ENCODE measurements around the gene RBBP5.

RBBP5 gene

GRCh38 chr1:205058853-205059252 lies 62.9 kb downstream of the RBBP5 start:
- DNase-seq (ENCODE audit: extremely low read depth in 1 of 2, low read depth in 1 of 2) = no peak

GRCh38 chr1:205057808-205058575 lies 63.8 kb downstream of the RBBP5 start:
- DNase-seq (ENCODE audit: extremely low read depth in 1 of 2, low read depth in 1 of 2) = no peak

GRCh38 chr1:205056956-205057568 lies 64.7 kb downstream of the RBBP5 start:
- no peak for DNase-seq (ENCODE audit: extremely low read depth in 1 of 2, low read depth in 1 of 2)

- DNase-seq (ENCODE audit: extremely low read depth in 1 of 2, low read depth in 1 of 2) = no peak
Observed at GRCh38 chr1:205056188-205056611, 65.6 kb downstream of the RBBP5 start.

- no peak for DNase-seq (ENCODE audit: extremely low read depth in 1 of 2, low read depth in 1 of 2)
Observed at GRCh38 chr1:205054013-205054412, 67.8 kb downstream of the RBBP5 start.

GRCh38 chr1:205053296-205053695 lies 68.5 kb downstream of the RBBP5 start:
- no peak for DNase-seq (ENCODE audit: extremely low read depth in 1 of 2, low read depth in 1 of 2)

- no peak for DNase-seq (ENCODE audit: extremely low read depth in 1 of 2, low read depth in 1 of 2)
Observed at GRCh38 chr1:205052690-205053089, 69.1 kb downstream of the RBBP5 start.

GRCh38 chr1:205049479-205049878 lies 72.3 kb downstream of the RBBP5 start:
- no peak for DNase-seq (ENCODE audit: extremely low read depth in 1 of 2, low read depth in 1 of 2)

GRCh38 chr1:205048382-205048781 lies 73.4 kb downstream of the RBBP5 start:
- DNase-seq (ENCODE audit: extremely low read depth in 1 of 2, low read depth in 1 of 2) = no peak

GRCh38 chr1:205047764-205048231 lies 74.0 kb downstream of the RBBP5 start:
- DNase-seq (ENCODE audit: extremely low read depth in 1 of 2, low read depth in 1 of 2) = no peak

- DNase-seq (ENCODE audit: extremely low read depth in 1 of 2, low read depth in 1 of 2) = no peak
Observed at GRCh38 chr1:205046870-205047269, 74.9 kb downstream of the RBBP5 start.

GRCh38 chr1:205045146-205045545 lies 76.6 kb downstream of the RBBP5 start:
- no peak for DNase-seq (ENCODE audit: extremely low read depth in 1 of 2, low read depth in 1 of 2)

- DNase-seq (ENCODE audit: extremely low read depth in 1 of 2, low read depth in 1 of 2) = no peak
Observed at GRCh38 chr1:205044741-205045140, 77.0 kb downstream of the RBBP5 start.

- DNase-seq (ENCODE audit: extremely low read depth in 1 of 2, low read depth in 1 of 2) = no peak
Observed at GRCh38 chr1:205043866-205044265, 77.9 kb downstream of the RBBP5 start.

GRCh38 chr1:205042911-205043806 lies 78.6 kb downstream of the RBBP5 start, which contains the start of gene CNTN2:
TSS of gene CNTN2 (plus strand) at chr1:205043212. CDS start at chr1:205053186, 9,974 bp downstream.
- DNase-seq (ENCODE audit: extremely low read depth in 1 of 2, low read depth in 1 of 2) = no peak

GRCh38 chr1:205041998-205042910 lies 79.5 kb downstream of the RBBP5 start:
- no peak for DNase-seq (ENCODE audit: extremely low read depth in 1 of 2, low read depth in 1 of 2)

- no peak for DNase-seq (ENCODE audit: extremely low read depth in 1 of 2, low read depth in 1 of 2)
Observed at GRCh38 chr1:205041001-205041715, 80.6 kb downstream of the RBBP5 start.

GRCh38 chr1:205038132-205038786 lies 83.5 kb downstream of the RBBP5 start:
- no peak for DNase-seq (ENCODE audit: extremely low read depth in 1 of 2, low read depth in 1 of 2)

GRCh38 chr1:205037539-205037938 lies 84.2 kb downstream of the RBBP5 start:
- no peak for DNase-seq (ENCODE audit: extremely low read depth in 1 of 2, low read depth in 1 of 2)

Data from stimulated activated CD8-positive, alpha-beta memory T cell treated with anti-CD3 and anti-CD28 coated beads, Interleukin-7, amount 100 ng/mL, for 48 hours (primary cell).